Adrenal gland (tissue), 5 donors: ENCODE results near the gene BPIFB4.

Source experiments
- CTCF ChIP-seq, 6 experiments: fragments of 450-650 bp in 4 of 6; fragments of 200-600 bp in 2 of 6; sonication (generic) in 1 of 6; IDR thresholded peaks; 1 replicate in 5 of 6; 2 replicates in 1 of 6; pipeline versions ENCODE4 v1.5.1 to v1.8.0; 2016 to 2021; ENCODE audit warnings: antibody characterized with exemption in 6 of 6, mild to moderate bottlenecking in 2 of 6, moderate library complexity in 1 of 6
- POLR2A ChIP-seq, 2 donors: fragments of 450-650 bp; IDR thresholded peaks; one replicate each; pipeline ENCODE4 v1.6.1; 2017; ENCODE audit warnings: antibody characterized with exemption in 2 of 2, mild to moderate bottlenecking in 2 of 2, moderate library complexity in 1 of 2
- donor health status: DM: no; HTN: no; CAD: no.

GRCh38 chr20:33112547-33113386, 33.3 kb downstream of the BPIFB4 start:
- no peak for TF ChIP-seq CTCF (IDR thresholded peaks at IDR 0.05)
- TF ChIP-seq POLR2A (IDR thresholded peaks at IDR 0.05) = no peak
